GM21529 (cell line): ENCODE results near the gene DNMT3L.
"Not testable (repeated sequence)": the region's sequence is repeated elsewhere in the genome, so short reads cannot be mapped to it uniquely, and the experiment has no call there.

ENCODE experiments used
- ATAC-seq: cut with Tn5 transposase; IDR thresholded peaks from one replicate; pipeline ENCODE4 v1.9.1; 2021; ENCODE audit not compliant: unreplicated experiment

DNMT3L gene

GRCh38 chr21:44295163-44295573 lies 33.5 kb upstream of the DNMT3L start:
- ATAC-seq, result no peak

GRCh38 chr21:44294391-44295162 lies 32.9 kb upstream of the DNMT3L start:
- no peak for ATAC-seq

GRCh38 chr21:44293551-44294231 lies 32.0 kb upstream of the DNMT3L start:
- ATAC-seq, result no peak

GRCh38 chr21:44292812-44293195 lies 31.1 kb upstream of the DNMT3L start:
- ATAC-seq, result no peak

GRCh38 chr21:44291936-44292811 lies 30.5 kb upstream of the DNMT3L start:
- ATAC-seq, result no peak

- ATAC-seq, result no peak
Observed at GRCh38 chr21:44291078-44291935, 29.6 kb upstream of the DNMT3L start.

GRCh38 chr21:44290327-44291077 lies 28.8 kb upstream of the DNMT3L start:
- ATAC-seq, result no peak

GRCh38 chr21:44289381-44290010 lies 27.8 kb upstream of the DNMT3L start:
- no peak for ATAC-seq

GRCh38 chr21:44288251-44289110 lies 26.8 kb upstream of the DNMT3L start:
- no peak for ATAC-seq

GRCh38 chr21:44286716-44287632 lies 25.3 kb upstream of the DNMT3L start:
- no peak for ATAC-seq

GRCh38 chr21:44286086-44286715 lies 24.5 kb upstream of the DNMT3L start:
- ATAC-seq, result no peak

- ATAC-seq, result no peak
Observed at GRCh38 chr21:44285138-44285992, 23.7 kb upstream of the DNMT3L start, which contains the start of gene AIRE. TSS of gene AIRE (plus strand) at chr21:44285876. CDS start at chr21:44286007, 131 bp downstream.

GRCh38 chr21:44283948-44284347 lies 22.3 kb upstream of the DNMT3L start:
- ATAC-seq, result no peak

GRCh38 chr21:44283211-44283785 lies 21.6 kb upstream of the DNMT3L start:
- ATAC-seq, result not testable (repeated sequence)

GRCh38 chr21:44282370-44282769 lies 20.7 kb upstream of the DNMT3L start:
- ATAC-seq, result no peak

GRCh38 chr21:44281801-44282200 lies 20.1 kb upstream of the DNMT3L start:
- no peak for ATAC-seq
